DMS79 (cell line): ENCODE measurements around the gene DNAH8.
"Not testable (repeated sequence)": the region's sequence is repeated elsewhere in the genome, so short reads cannot be mapped to it uniquely, and the experiment has no call there.

Experiments
- DNase-seq: peaks from one replicate; lab custom pipeline; 2025; lab: John Stamatoyannopoulos, UW

Gene DNAH8

GRCh38 chr6:38750968-38751615, 36.0 kb downstream of the DNAH8 start:
- peak; percentile 88 for DNase-seq

- no peak for DNase-seq
These were observed 38.6 kb downstream of the DNAH8 start for GRCh38 chr6:38753707-38754106.

GRCh38 chr6:38755207-38755606, 40.1 kb downstream of the DNAH8 start:
- peak; percentile 92 for DNase-seq

GRCh38 chr6:38755874-38756273, 40.8 kb downstream of the DNAH8 start:
- DNase-seq: no peak

GRCh38 chr6:38760097-38760496, 45.0 kb downstream of the DNAH8 start:
- DNase-seq: no peak

GRCh38 chr6:38762848-38763247, 47.7 kb downstream of the DNAH8 start:
- peak; percentile 63 for DNase-seq

- no peak for DNase-seq
These were observed 52.4 kb downstream of the DNAH8 start for GRCh38 chr6:38767560-38767959.

- DNase-seq: no peak
These were observed 58.2 kb downstream of the DNAH8 start for GRCh38 chr6:38773338-38773737.

- DNase-seq: no peak
These were observed 60.0 kb downstream of the DNAH8 start for GRCh38 chr6:38774929-38775707.

GRCh38 chr6:38775870-38776269, 60.8 kb downstream of the DNAH8 start:
- no peak for DNase-seq

GRCh38 chr6:38776515-38776914, 61.4 kb downstream of the DNAH8 start:
- DNase-seq: no peak

GRCh38 chr6:38779310-38780062, 64.4 kb downstream of the DNAH8 start:
- no peak for DNase-seq

- DNase-seq: no peak
These were observed 67.5 kb downstream of the DNAH8 start for GRCh38 chr6:38782616-38783015.

- DNase-seq: no peak
These were observed 68.5 kb downstream of the DNAH8 start for GRCh38 chr6:38783443-38784228.

- no peak for DNase-seq
These were observed 69.6 kb downstream of the DNAH8 start for GRCh38 chr6:38784506-38785235.

- DNase-seq: no peak
These were observed 71.4 kb downstream of the DNAH8 start for GRCh38 chr6:38786486-38786885.

- no peak for DNase-seq
These were observed 74.1 kb downstream of the DNAH8 start for GRCh38 chr6:38789256-38789655.

GRCh38 chr6:38792356-38792755, 77.2 kb downstream of the DNAH8 start:
- no peak for DNase-seq

- no peak for DNase-seq
These were observed 79.6 kb downstream of the DNAH8 start for GRCh38 chr6:38794682-38795081.

- no peak for DNase-seq
These were observed 80.9 kb downstream of the DNAH8 start for GRCh38 chr6:38796006-38796405.

GRCh38 chr6:38796437-38796836, 81.3 kb downstream of the DNAH8 start:
- DNase-seq: not testable (repeated sequence)
